AG09319 (cell line): Measurements from ENCODE around the gene OR5W2.

Source experiments
- DNase-seq: peaks from one replicate; pipeline ENCODE4 v3.0.0-alpha.2; 2010; ENCODE audit warnings: low read depth; ENCODE audit errors: extremely low read depth
- CTCF ChIP-seq: IDR thresholded peaks from 2 replicates; pipeline ENCODE4 v1.5.1; 2011; ENCODE audit warnings: low read depth, mild to moderate bottlenecking, inconsistent platforms, low read length, moderate library complexity

OR5W2 gene

GRCh38 chr11:55914482-55914881 lies at the start of gene OR5W2:
TSS of gene OR5W2 (minus strand) at chr11:55914582. CDS start at chr11:55914582, 0 bp downstream.
- TF ChIP-seq CTCF, result no peak
- no peak for DNase-seq

GRCh38 chr11:55956521-55956920 lies 42.1 kb upstream of the OR5W2 start:
- no peak for DNase-seq

GRCh38 chr11:55949330-55949729 lies 34.9 kb upstream of the OR5W2 start:
- DNase-seq, result no peak
- no peak for TF ChIP-seq CTCF

More at GRCh38 chr11:55956521-55956920, 42.1 kb upstream of the OR5W2 start:
- no peak for TF ChIP-seq CTCF

GRCh38 chr11:55942785-55943392 lies 28.5 kb upstream of the OR5W2 start:
- TF ChIP-seq CTCF, result peak; percentile 10; the same call in 1 of the 2 replicates
- DNase-seq, result no peak

- no peak for TF ChIP-seq CTCF
- no peak for DNase-seq
These were observed 21.9 kb upstream of the OR5W2 start, which contains the start of gene OR5I1 for GRCh38 chr11:55936300-55936699. TSS of gene OR5I1 (minus strand) at chr11:55936400. CDS start at chr11:55936400, 0 bp downstream.

- TF ChIP-seq CTCF, result no peak
- DNase-seq, result no peak
These were observed 6.2 kb upstream of the OR5W2 start for GRCh38 chr11:55920537-55920936.

- TF ChIP-seq CTCF, result no peak
- no peak for DNase-seq
These were observed 12.1 kb downstream of the OR5W2 start for GRCh38 chr11:55902308-55902707.
